ENCODE measurements around the gene ACOT8.

- TF ChIP-seq CTCF (IDR thresholded peaks at IDR 0.05) (no peak), POLR2A (IDR thresholded peaks at IDR 0.05) (no peak)
These were observed 30.1 kb upstream of the ACOT8 start, which contains the start of gene SPATA25 for GRCh38 chr20:45887346-45887715.

All from Peyer's patch (tissue), 4 donors.